HepG2 (cell line): ENCODE measurements around the gene SEMA3G. TPM values are rescaled to one million over a fixed set of nuclear protein-coding genes. Genes with fewer than 3 reads are reported as not detected.

Experiments
- ATF2 ChIP-seq: sonication (generic); formaldehyde crosslinking; IDR thresholded peaks from 2 replicates; pipeline ENCODE4 v1.4.0; 2020; ENCODE audit warnings: missing genetic modification reagents
- BCL6 ChIP-seq: IDR thresholded peaks from 2 replicates; pipeline ENCODE4 v1.6.1; 2016; ENCODE audit warnings: missing genetic modification reagents, missing compliant biosample characterization
- CBX2 ChIP-seq, 2 experiments: fragments of 200-600 bp in 1 of 2; sonication (generic); formaldehyde crosslinking in 1 of 2; IDR thresholded peaks; 2 replicates each; pipeline versions ENCODE4 v1.7.0 to v1.8.1; 2018 to 2022; ENCODE audit warnings: low read depth in 2 of 2, low read length in 1 of 2, mild to moderate bottlenecking in 1 of 2, missing genetic modification reagents in 1 of 2
- CREBL2 ChIP-seq: sonication (generic); formaldehyde crosslinking; IDR thresholded peaks from 2 replicates; pipeline ENCODE4 v1.8.1; 2023; ENCODE audit warnings: missing genetic modification reagents, mild to moderate bottlenecking, borderline replicate concordance
- FLYWCH1 ChIP-seq: sonication (generic); formaldehyde crosslinking; IDR thresholded peaks from 2 replicates; pipeline ENCODE4 v1.8.1; 2023; ENCODE audit warnings: mild to moderate bottlenecking, missing genetic modification reagents
- FOXA3 ChIP-seq: IDR thresholded peaks from 2 replicates; pipeline ENCODE4 v1.6.1; 2016; ENCODE audit warnings: missing genetic modification reagents, missing compliant biosample characterization
- HDAC2 ChIP-seq: sonication (generic); formaldehyde crosslinking; IDR thresholded peaks from 2 replicates; pipeline ENCODE4 v1.4.0; 2020; ENCODE audit warnings: missing genetic modification reagents
- MYC ChIP-seq: sonication (generic); formaldehyde crosslinking; IDR thresholded peaks from 2 replicates; pipeline ENCODE4 v1.9.0; 2021; ENCODE audit warnings: missing genetic modification reagents, borderline replicate concordance
- NR2F1 ChIP-seq, 2 experiments: fragments of 450-650 bp in 1 of 2; formaldehyde crosslinking in 1 of 2; IDR thresholded peaks; 2 replicates each; pipeline versions ENCODE4 v1.5.0 to v1.6.1; 2016 to 2020; ENCODE audit warnings: mild to moderate bottlenecking in 1 of 2, missing compliant biosample characterization in 1 of 2, missing genetic modification reagents in 1 of 2, moderate library complexity in 1 of 2
- POLR2AphosphoS2 ChIP-seq: IDR thresholded peaks from 2 replicates; pipeline ENCODE4 v1.6.1; 2011; ENCODE audit warnings: low read depth, low read length, improper control_type of control experiment
- RFX1 ChIP-seq: fragments of 450-650 bp; IDR thresholded peaks from 2 replicates; pipeline ENCODE4 v1.6.1; 2017
- SMAD3 ChIP-seq: sonication (generic); formaldehyde crosslinking; IDR thresholded peaks from 2 replicates; pipeline ENCODE4 v1.4.0; 2020; ENCODE audit warnings: missing genetic modification reagents
- SRSF4 ChIP-seq: fragments of 200-400 bp; formaldehyde crosslinking; IDR thresholded peaks from one replicate; pipeline ENCODE4 v1.6.1; 2018; ENCODE audit warnings: mild to moderate bottlenecking, low read depth, low read length, moderate library complexity; ENCODE audit not compliant: poor library complexity, severe bottlenecking
- TBL1XR1 ChIP-seq: fragments of 150-350 bp; IDR thresholded peaks from 2 replicates; pipeline ENCODE4 v1.6.1; 2014; ENCODE audit warnings: borderline replicate concordance, low read length; ENCODE audit not compliant: partially characterized antibody
- TEAD3 ChIP-seq: optimal IDR thresholded peaks from 2 replicates; pipeline ENCODE3; 2016; ENCODE audit warnings: borderline replicate concordance
- TSC22D2 ChIP-seq: sonication (generic); formaldehyde crosslinking; IDR thresholded peaks from 2 replicates; pipeline ENCODE4 v1.5.1; 2020; ENCODE audit warnings: missing genetic modification reagents, mild to moderate bottlenecking, borderline replicate concordance
- YEATS4 ChIP-seq: sonication (generic); formaldehyde crosslinking; IDR thresholded peaks from 2 replicates; pipeline ENCODE4 v1.4.0; 2020; ENCODE audit warnings: missing genetic modification reagents, borderline replicate concordance
- ZBTB7B ChIP-seq: sonication (generic); formaldehyde crosslinking; IDR thresholded peaks from 2 replicates; pipeline ENCODE4 v1.4.0; 2020; ENCODE audit warnings: missing genetic modification reagents
- ZFP36 ChIP-seq: fragments of 150-350 bp; IDR thresholded peaks from 2 replicates; pipeline ENCODE4 v1.6.1; 2018; ENCODE audit warnings: borderline replicate concordance, low read length, low read depth; ENCODE audit not compliant: partially characterized antibody
- ZMYM3 ChIP-seq: sonication (generic); formaldehyde crosslinking; IDR thresholded peaks from 2 replicates; pipeline ENCODE4 v1.5.1; 2020; ENCODE audit warnings: mild to moderate bottlenecking, missing genetic modification reagents
- ZNF296 ChIP-seq: sonication (generic); formaldehyde crosslinking; conservative IDR thresholded peaks from 2 replicates; pipeline ENCODE4 v1.5.0; 2020; ENCODE audit warnings: mild to moderate bottlenecking, missing genetic modification reagents
- ZNF496 ChIP-seq: sonication (generic); formaldehyde crosslinking; IDR thresholded peaks from 2 replicates; pipeline ENCODE4 v1.8.1; 2023; ENCODE audit warnings: mild to moderate bottlenecking, moderate library complexity, missing genetic modification reagents; ENCODE audit not compliant: insufficient replicate concordance
- ZNF768 ChIP-seq: sonication (generic); formaldehyde crosslinking; IDR thresholded peaks from 2 replicates; pipeline ENCODE4 v1.4.0; 2020; ENCODE audit warnings: missing genetic modification reagents
- ZNF841 ChIP-seq: sonication (generic); formaldehyde crosslinking; IDR thresholded peaks from 2 replicates; pipeline ENCODE4 v1.8.1; 2023; ENCODE audit warnings: missing genetic modification reagents, borderline replicate concordance
- polyA plus RNA-seq, 8 experiments: library from polyadenylated mRNA; depleted of rRNA in 3 of 8; stranded (reverse) in 7 of 8; unstranded in 1 of 8; fragments of >200 nt; fragmentation: Illumina TruSeq in 4 of 8; extraction: Trizol in 4 of 8; gene quantifications; 2 replicates each; pipeline versions ENCODE4 v1.2.1 to v1.2.3, GENCODE V29; 2011 to 2016; ENCODE audit warnings: low read depth in 4 of 8, missing spikeins in 1 of 8, mixed read lengths in 1 of 8; ENCODE audit not compliant: insufficient read depth in 1 of 8
- total RNA-seq, 5 experiments: library from RNA; depleted of rRNA; stranded (reverse); fragments of >200 nt; fragmentation: Illumina TruSeq; extraction: Trizol; gene quantifications; 2 replicates each; pipeline ENCODE4 v1.2.3, GENCODE V29; 2016; ENCODE audit warnings: low read depth in 1 of 5
- TF ChIP-seq, protein P1 (sequence below): sonication (generic); formaldehyde crosslinking; IDR thresholded peaks from 2 replicates; pipeline ENCODE4 v1.4.0; 2020; ENCODE audit warnings: low read depth, missing genetic modification reagents
- TF ChIP-seq, protein P2 (sequence below): sonication (generic); formaldehyde crosslinking; IDR thresholded peaks from 2 replicates; pipeline ENCODE4 v1.4.0; 2020; ENCODE audit warnings: mild to moderate bottlenecking, missing genetic modification reagents

SEMA3G gene
- total and polyA plus RNA-seq, 2 of the 13 experiments (the other 11 are each of a cell fraction or from before 2014, with no cell fraction given): 6.1 to 8.3 TPM

DNA sequence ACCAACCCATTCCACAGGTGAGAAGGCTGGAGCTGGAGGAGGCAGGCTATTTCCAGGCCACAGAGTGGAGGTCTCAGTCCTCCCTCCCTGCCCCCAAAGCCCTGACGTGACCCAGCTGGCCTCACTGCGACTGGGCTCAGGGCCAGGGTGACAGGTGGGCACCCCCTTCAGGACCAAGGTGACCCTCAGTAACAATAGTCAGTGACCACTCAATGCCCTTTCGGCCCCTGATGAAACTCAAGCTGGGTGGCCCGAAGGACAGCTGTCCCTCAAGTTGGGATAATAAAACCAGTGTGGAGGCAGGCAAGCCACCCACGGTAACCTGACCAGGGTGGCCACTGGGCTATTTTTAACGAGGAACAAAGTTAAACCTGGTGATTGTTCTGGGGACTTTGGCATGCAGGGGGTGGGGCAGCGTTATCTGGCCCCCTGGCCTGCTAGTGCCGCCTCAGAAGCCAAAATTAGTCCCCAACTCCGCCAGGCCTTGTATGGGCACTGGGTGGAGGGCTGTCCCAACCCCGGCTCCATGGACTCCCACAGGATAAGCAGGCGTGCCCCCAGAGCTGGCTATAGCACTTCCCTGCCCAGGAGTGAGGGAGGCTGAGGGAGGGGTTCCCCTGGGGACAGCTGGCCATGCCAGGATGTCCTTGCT, 7.8 kb upstream of the SEMA3G start (continued):
- TF ChIP-seq CREBL2 (CRISPR knock-in tag): no peak
- TF ChIP-seq ZFP36: no peak
- TF ChIP-seq, protein P1, sequence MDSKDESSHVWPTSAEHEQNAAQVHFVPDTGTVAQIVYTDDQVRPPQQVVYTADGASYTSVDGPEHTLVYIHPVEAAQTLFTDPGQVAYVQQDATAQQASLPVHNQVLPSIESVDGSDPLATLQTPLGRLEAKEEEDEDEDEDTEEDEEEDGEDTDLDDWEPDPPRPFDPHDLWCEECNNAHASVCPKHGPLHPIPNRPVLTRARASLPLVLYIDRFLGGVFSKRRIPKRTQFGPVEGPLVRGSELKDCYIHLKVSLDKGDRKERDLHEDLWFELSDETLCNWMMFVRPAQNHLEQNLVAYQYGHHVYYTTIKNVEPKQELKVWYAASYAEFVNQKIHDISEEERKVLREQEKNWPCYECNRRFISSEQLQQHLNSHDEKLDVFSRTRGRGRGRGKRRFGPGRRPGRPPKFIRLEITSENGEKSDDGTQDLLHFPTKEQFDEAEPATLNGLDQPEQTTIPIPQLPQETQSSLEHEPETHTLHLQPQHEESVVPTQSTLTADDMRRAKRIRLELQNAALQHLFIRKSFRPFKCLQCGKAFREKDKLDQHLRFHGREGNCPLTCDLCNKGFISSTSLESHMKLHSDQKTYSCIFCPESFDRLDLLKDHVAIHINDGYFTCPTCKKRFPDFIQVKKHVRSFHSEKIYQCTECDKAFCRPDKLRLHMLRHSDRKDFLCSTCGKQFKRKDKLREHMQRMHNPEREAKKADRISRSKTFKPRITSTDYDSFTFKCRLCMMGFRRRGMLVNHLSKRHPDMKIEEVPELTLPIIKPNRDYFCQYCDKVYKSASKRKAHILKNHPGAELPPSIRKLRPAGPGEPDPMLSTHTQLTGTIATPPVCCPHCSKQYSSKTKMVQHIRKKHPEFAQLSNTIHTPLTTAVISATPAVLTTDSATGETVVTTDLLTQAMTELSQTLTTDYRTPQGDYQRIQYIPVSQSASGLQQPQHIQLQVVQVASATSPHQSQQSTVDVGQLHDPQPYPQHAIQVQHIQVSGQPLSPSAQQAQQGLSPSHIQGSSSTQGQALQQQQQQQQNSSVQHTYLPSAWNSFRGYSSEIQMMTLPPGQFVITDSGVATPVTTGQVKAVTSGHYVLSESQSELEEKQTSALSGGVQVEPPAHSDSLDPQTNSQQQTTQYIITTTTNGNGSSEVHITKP (CRISPR knock-in tag): no peak
- TF ChIP-seq, protein P2, sequence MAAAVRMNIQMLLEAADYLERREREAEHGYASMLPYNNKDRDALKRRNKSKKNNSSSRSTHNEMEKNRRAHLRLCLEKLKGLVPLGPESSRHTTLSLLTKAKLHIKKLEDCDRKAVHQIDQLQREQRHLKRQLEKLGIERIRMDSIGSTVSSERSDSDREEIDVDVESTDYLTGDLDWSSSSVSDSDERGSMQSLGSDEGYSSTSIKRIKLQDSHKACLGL: no peak
- no peak for TF ChIP-seq NR2F1 (CRISPR knock-in tag; IDR thresholded peaks at IDR 0.05)
- TF ChIP-seq CBX2 (IDR thresholded peaks at IDR 0.05; ENCODE audit: low read depth, low read length): no peak
- no peak for TF ChIP-seq CBX2 (CRISPR knock-in tag; IDR thresholded peaks at IDR 0.05; ENCODE audit: low read depth)
- no peak for TF ChIP-seq ZNF496 (CRISPR knock-in tag)
- no peak for TF ChIP-seq ZNF296
- peak; percentile 64 for TF ChIP-seq ZMYM3
- TF ChIP-seq TSC22D2: no peak
- TF ChIP-seq MYC (CRISPR knock-in tag): peak; percentile 29; the same call in 1 of the 2 replicates
- TF ChIP-seq RFX1: no peak
- no peak for TF ChIP-seq FLYWCH1 (CRISPR knock-in tag)
- no peak for TF ChIP-seq ZNF841
- 0 out of 2 replicates have a peak, but pooled peaks have one; percentile 27 for TF ChIP-seq YEATS4 (CRISPR knock-in tag)
- no peak for TF ChIP-seq FOXA3
- TF ChIP-seq ATF2 (CRISPR knock-in tag): no peak
- no peak for TF ChIP-seq SRSF4
- no peak for TF ChIP-seq SMAD3 (CRISPR knock-in tag)
- no peak for TF ChIP-seq TBL1XR1
- no peak for TF ChIP-seq HDAC2
- no peak for TF ChIP-seq BCL6 (CRISPR knock-in tag)
- TF ChIP-seq ZBTB7B (CRISPR knock-in tag): 0 out of 2 replicates have a peak, but pooled peaks have one; percentile 32
- no peak for TF ChIP-seq POLR2AphosphoS2
- TF ChIP-seq ZNF768: no peak
- peak; percentile 17 for TF ChIP-seq TEAD3
